Mononuclear cell (primary cell): ENCODE results near the gene TRIM26. TPM values are rescaled to one million over a fixed set of nuclear protein-coding genes. Genes with fewer than 3 reads are reported as not detected.

ENCODE experiments used
- H3K27me3 ChIP-seq: 2 replicates; pipeline ENCODE4 v1.6.0; 2011; ENCODE audit warnings: low read length, control low read depth; ENCODE audit not compliant: insufficient read depth
- H3K4me1 ChIP-seq: 2 replicates; pipeline ENCODE4 v1.5.1; 2011; ENCODE audit warnings: mild to moderate bottlenecking, low read length, control low read depth; ENCODE audit not compliant: insufficient read depth
- H3K4me3 ChIP-seq: 2 replicates; pipeline ENCODE4 v1.5.1; 2011; ENCODE audit warnings: mild to moderate bottlenecking, low read length, moderate library complexity
- H3K9me3 ChIP-seq: 2 replicates; pipeline ENCODE4 v1.5.1; 2011; ENCODE audit warnings: low read depth, mild to moderate bottlenecking, control low read depth, low read length
- total RNA-seq: library from RNA; depleted of rRNA; stranded (reverse); fragments of >200 nt; gene quantifications from one replicate; pipeline ENCODE4 v1.2.3, GENCODE V29; 2012

TRIM26 gene
- total RNA-seq, 1 donor = 28.8 TPM

DNA sequence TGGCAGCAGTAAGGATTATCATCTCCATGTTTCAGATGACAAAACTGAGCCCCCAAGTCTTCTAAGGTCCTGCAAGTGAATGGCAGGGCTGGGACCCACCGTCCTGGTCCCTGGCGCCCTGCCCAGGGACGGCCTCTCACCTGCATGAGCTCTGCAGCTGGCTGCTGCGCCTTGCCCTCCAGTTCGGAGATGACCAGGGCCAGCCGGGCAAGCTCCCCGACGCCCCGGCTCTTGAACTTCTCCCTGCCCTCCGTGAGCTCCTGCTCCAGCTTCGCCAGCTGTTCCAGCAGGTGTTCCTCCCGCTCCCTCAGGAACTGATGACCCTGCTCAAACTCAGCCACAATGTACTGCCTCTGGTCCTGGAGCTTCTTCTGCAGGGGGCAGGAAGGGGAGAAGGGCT, 16.8 kb downstream of the TRIM26 start:
- H3K4me3 ChIP-seq = no peak overlapping the region
- no peaks in the 10 kb centered on the region for H3K27me3 ChIP-seq
- no peaks in the 10 kb centered on the region for H3K9me3 ChIP-seq
- H3K4me1 ChIP-seq = peaks cover 15% of the 10 kb centered on the region

DNA sequence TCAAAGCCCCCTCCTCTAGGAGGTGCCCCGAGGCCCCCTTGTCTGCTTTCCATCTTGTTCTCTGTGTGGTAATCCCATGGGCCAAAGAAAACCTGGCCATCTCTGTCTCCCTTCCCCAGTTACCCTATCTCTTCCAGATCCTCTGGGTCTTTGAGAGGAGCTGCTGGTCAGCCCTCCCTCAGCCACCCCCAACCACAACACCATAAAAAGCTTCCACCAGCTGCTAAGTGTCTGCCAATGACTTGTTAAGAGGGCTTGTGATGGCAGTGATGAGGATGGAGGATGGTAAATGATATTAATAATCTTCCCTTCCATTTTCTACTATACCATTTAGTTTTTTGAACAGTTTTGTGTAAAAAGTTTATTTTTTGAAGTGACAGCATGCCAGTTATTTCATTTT, 17.3 kb downstream of the TRIM26 start:
- H3K9me3 ChIP-seq = no peaks in the 10 kb centered on the region
- no peaks in the 10 kb centered on the region for H3K27me3 ChIP-seq
- H3K4me3 ChIP-seq = no peak overlapping the region
- H3K4me1 ChIP-seq = peaks cover 11% of the 10 kb centered on the region

DNA sequence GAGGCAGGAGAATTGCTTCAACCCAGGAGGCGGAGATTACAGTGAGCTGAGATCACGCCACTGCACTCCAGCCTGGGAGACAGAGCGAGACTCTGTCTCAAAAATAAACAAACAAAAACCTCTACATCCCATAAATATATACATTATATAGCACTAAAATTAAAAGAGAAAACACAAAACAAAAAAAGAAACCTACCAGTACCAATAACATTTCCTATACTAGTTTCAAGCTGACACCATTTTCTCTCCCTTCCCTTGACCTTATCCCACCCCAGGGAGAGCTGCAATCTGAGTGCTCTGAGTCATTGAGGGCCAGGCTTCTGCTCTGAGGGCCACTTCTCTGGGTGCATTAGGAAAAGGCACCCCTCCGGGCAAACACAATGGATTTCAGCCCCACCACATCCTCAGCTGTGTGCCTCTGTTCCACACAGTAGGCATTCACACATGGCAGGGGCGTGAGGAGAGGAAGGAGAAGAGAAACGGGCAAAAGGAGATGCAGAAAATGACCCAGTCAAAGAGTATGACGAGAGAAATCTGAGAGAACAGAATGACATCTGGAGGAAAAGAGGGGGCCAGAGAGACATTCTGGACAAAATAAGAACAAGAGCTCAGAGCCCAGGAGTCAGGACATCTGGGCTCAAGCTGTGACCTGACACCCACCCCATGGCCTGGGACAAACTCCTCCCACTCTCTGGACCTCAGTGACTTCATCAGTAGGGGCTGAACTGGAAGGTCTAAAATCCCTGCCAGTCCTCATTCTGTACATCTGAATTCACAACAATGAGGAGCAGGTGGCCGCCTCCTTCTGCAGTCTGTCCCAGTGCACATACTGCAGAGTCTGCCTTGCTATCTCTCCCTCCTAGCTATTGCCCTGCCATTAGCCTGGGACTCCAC, 18.2 kb downstream of the TRIM26 start:
- peaks cover 1% of the 10 kb centered on the region for H3K4me1 ChIP-seq
- no peaks in the 10 kb centered on the region for H3K27me3 ChIP-seq
- H3K9me3 ChIP-seq = no peaks in the 10 kb centered on the region
- H3K4me3 ChIP-seq = no peak overlapping the region

DNA sequence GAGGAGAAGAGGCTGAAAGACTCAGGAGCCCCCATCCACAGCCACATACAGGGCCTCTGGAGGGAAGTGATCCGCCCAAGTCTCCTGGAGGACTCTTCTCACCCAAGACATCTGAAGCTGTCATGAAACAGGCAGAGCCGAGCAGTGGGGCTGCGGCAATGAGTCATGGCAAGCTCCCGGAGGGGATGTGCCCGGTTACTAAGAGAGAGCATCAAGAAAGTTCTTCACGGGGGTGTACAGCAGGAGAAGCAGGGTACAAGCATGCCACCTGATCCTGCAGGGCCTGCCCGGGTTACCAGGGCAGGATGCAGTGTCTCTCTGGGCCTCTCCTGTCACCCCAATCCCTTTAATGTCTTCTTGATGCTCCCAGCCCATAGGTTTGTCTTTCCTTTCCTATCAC, 21.1 kb downstream of the TRIM26 start:
- no peaks in the 10 kb centered on the region for H3K4me1 ChIP-seq
- H3K27me3 ChIP-seq = no peaks in the 10 kb centered on the region
- H3K4me3 ChIP-seq = no peak overlapping the region
- no peaks in the 10 kb centered on the region for H3K9me3 ChIP-seq

DNA sequence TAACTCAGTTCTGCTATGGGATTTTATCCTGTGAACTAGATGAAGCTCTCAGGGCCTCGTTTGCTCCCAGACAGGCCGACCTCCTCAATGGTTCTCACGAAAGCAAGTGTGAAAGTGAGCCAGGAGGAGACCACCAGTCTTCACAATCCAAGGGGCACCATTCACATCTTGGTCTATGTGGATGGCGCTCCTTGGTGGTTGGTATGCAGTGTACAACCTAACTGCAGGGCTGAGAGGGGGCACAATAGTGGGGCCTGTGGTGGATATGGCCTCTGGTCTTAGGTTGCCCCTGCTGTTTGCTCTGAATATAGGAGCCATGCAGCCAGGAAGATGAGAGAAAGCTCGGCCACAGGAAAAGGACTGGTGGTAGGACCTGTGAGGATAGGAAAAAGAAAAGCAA, 24.7 kb downstream of the TRIM26 start:
- Histone ChIP-seq H3K4me1 (no peaks in the 10 kb centered on the region), H3K9me3 (no peaks in the 10 kb centered on the region), H3K27me3 (no peaks in the 10 kb centered on the region), H3K4me3 (no peak overlapping the region)

DNA sequence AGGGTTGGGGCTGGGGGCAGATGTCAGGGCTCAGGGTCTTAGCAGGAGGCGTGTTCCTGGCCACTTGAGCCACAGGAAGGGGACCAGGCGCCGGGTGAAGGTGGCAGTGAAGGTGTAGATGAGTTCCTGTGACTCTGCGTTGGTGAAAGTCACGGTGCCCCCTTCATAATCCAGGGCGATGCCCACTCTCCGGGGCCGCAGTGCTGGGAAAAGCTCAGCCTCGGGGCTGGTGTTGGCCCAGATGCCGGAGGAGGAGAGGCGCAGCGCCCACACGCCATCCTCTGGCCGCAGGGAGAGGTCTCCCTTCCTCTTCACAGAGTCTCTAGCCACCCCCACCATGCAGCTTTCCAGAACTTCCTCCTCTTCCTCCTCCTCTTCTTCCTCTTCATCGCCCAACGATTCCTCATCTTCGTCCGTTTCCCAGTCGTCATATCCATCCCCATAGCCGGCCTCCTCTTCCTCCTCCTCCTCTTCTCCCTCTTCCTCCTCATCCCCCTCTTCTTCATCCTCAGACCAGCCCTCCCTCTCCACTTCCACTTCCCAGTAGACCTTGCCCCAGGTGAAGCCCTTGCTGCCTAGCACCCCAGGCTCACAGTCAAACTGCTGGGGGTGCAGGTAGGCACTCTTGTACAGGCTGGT, 27.2 kb downstream of the TRIM26 start:
- Histone ChIP-seq H3K4me3 (no peak overlapping the region), H3K9me3 (no peaks in the 10 kb centered on the region), H3K4me1 (no peaks in the 10 kb centered on the region), H3K27me3 (no peaks in the 10 kb centered on the region)

DNA sequence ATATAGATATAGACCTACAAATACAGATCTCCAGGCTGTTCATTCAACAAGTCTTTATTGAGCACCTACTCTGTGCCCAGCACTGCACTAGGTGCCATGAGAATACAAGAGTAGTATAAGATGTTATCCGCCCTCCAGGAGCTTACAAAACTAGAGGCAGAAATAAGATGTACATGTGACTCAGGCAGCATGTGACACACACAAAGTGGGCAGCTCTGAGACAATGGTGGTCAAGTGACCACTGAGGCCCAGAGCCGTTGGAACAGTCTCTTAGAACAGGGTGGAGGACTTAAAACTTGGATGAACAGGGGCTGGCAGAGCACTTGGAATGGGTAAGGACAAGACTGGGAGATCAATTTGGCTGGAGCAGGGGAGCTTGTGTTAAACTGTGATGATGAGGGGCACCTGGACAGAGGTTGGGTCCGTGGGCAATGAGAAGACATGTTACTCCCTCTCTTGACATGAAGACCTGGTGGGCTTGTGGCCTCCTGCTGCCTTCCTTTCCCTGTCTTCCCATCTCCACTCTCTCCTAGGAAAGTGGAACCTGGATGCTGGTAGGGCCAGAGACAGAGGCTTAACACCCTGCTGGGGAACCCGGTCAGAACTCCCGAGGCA, 28.7 kb downstream of the TRIM26 start:
- peaks cover 7% of the 10 kb centered on the region for H3K9me3 ChIP-seq
- H3K4me3 ChIP-seq = no peak overlapping the region
- H3K4me1 ChIP-seq = no peaks in the 10 kb centered on the region
- peaks cover 5% of the 10 kb centered on the region for H3K27me3 ChIP-seq

DNA sequence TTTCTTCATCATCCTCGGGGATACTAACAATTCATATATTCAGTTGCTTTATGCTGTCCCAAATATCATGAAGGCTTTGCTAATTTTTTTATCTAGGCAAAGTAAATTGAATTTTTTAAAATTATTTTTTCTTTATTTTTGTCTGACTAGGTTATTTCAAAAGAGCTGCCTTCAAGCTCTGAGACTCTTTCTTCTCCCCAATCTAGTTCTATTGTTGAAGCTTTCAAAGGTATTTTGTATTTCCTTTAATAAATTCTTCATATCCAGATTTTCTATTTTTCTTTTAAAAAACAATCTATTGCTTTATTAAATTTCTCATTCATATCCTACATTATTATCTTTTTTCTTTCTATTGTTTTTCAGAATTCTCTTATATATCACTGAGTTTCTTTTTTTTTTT, 33.1 kb downstream of the TRIM26 start:
- H3K27me3 ChIP-seq = peaks cover 46% of the 10 kb centered on the region
- H3K9me3 ChIP-seq = peaks cover 9% of the 10 kb centered on the region
- no peaks in the 10 kb centered on the region for H3K4me1 ChIP-seq
- H3K4me3 ChIP-seq = no peak overlapping the region

DNA sequence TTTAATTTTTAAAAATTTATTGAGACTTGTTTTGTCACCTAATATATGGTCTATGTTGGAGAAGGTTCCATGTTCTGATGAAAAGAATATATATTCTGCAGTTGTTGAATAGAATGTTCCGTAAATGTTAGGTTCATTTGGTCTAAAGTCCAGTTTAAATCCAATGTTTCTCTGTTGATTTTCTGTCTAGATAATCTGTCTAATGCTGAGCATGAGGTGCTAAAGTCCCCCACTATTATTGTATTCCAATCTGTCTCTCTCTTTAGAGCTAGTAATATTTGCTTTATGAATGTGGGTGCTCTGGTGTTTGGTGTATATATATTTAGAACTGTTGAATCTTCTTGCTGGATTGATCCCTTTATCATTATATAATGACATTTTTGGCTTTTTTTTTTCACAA, 34.4 kb downstream of the TRIM26 start:
- H3K27me3 ChIP-seq = peaks cover 57% of the 10 kb centered on the region
- no peaks in the 10 kb centered on the region for H3K4me1 ChIP-seq
- H3K4me3 ChIP-seq = no peak overlapping the region
- H3K9me3 ChIP-seq = peaks cover 9% of the 10 kb centered on the region

DNA sequence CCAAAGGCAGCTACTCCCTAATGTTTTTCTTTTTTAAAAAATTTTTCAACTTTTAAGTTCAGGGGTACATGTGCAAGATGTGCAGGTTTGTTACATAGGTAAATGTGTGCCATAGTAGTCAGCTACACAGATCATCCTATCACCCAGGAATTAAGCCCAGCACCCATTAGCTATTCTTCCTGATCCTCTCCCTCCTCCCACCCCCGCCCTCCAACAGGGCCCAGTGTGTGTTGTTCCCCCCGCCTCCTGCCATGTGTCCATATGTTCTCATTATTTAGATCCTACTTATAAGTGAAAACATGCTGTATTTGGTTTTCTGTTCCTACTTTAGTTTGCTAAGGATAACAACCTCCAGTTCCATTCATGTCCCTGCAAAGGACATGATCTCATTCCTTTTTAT, 37.4 kb downstream of the TRIM26 start:
- Histone ChIP-seq H3K27me3 (peaks cover 87% of the 10 kb centered on the region), H3K4me1 (peaks cover 10% of the 10 kb centered on the region), H3K4me3 (no peak overlapping the region), H3K9me3 (peaks cover 9% of the 10 kb centered on the region)

DNA sequence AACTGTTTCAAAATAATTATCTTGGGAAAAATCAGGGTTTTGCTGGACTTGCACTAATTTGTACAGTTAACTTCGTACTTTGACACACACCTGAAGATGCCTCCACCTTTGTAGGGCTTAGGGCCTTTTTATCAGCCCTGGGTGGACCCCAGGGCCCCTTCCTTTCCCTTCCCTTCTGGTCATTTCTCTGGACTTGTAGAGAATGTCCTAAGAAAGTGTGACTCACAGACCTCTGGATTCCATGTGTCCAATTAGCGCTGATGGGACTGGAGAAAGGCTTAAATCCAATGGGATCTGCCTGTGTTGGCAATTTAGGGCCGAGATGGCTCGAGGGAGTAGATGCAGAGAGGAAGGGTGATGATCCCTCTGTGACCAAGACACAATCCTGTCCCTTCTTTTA, 40.5 kb downstream of the TRIM26 start:
- no peaks in the 10 kb centered on the region for H3K9me3 ChIP-seq
- peaks cover 82% of the 10 kb centered on the region for H3K27me3 ChIP-seq
- H3K4me3 ChIP-seq = no peak overlapping the region
- peaks cover 10% of the 10 kb centered on the region for H3K4me1 ChIP-seq

DNA sequence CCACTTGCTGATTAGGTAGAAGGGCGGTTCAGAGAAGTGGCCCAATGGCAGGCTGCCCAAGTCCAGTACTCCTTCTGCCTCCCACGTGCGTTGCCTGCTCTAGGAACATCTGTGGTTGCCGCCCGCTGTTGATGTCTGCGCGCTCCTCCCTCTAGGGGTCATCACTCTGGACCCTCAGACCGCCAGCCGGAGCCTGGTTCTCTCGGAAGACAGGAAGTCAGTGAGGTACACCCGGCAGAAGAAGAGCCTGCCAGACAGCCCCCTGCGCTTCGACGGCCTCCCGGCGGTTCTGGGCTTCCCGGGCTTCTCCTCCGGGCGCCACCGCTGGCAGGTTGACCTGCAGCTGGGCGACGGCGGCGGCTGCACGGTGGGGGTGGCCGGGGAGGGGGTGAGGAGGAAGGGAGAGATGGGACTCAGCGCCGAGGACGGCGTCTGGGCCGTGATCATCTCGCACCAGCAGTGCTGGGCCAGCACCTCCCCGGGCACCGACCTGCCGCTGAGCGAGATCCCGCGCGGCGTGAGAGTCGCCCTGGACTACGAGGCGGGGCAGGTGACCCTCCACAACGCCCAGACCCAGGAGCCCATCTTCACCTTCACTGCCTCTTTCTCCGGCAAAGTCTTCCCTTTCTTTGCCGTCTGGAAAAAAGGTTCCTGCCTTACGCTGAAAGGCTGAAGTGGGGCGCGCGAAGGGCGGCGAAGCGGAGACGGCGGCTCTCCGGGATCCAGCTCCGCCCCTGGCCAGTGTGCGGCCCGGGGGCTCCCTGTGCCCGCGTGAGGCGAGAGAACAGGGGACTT, 41.3 kb downstream of the TRIM26 start:
- no peak overlapping the region for H3K4me3 ChIP-seq
- peaks cover 74% of the 10 kb centered on the region for H3K27me3 ChIP-seq
- H3K4me1 ChIP-seq = peaks cover 10% of the 10 kb centered on the region
- H3K9me3 ChIP-seq = no peaks in the 10 kb centered on the region

DNA sequence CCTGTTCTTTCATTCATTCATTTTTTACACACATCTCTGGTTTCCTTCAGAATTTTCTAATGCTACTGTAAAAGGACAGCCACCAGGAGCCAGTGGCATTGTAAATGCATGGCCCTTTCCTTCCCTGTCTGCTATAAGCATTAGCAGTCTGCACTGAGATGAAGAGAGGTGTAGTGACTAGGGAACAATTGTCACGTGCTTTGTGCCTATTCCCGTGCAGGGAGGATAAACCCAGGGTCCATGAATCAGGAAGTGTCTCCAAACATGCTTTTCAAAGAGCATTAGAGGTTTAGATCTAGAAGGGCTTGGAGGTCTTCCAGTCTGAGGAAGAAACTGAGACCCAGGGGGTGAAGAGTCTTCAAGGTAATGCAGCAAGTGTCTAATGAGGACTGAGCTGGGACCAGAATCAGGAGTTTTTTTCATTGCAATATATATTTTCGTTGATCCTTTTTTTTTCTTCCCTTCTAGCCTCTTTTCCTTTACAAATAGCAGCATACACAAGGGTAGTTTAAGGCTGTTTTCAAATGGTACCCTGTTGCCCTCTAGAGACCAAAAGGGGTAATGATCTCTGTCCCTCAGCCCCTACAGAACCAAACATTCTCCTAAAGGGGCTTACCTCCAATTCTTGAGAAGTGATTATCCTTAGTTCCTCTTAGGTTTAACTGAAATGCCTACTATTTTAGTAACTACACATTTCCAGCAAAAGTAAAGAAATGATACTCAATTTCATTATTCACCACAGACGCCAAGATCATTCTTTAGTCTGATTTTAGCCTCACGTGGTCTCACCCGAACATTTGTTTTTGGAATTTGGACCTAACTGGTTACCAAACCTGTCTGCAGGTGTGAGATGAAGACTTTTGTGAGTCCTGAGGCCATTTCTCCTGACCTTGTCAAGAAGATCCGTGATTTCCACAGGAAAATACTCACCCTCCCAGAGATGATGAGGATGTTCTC, 43.3 kb downstream of the TRIM26 start:
- peaks cover 10% of the 10 kb centered on the region for H3K4me1 ChIP-seq
- no peaks in the 10 kb centered on the region for H3K9me3 ChIP-seq
- H3K4me3 ChIP-seq = no peak overlapping the region
- H3K27me3 ChIP-seq = peaks cover 58% of the 10 kb centered on the region

DNA sequence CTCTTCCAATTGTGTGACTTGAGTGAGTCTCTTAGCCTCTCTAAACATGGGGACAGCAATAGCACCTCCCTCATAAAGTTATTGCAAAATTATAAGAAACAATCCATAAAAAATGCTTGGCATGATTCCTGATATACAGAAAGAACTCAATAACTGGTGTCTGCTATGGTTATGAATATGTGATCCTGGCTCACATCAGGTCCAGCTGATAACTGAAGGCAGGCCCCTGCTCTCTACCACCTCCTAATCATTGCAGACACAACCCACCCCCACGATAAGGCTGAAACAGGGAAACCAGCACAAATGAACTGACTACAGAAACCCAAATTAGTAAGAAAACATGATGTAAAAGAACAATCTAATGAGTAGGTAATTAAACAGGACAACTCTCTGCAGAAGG, 44.5 kb downstream of the TRIM26 start:
- Histone ChIP-seq H3K27me3 (peaks cover 47% of the 10 kb centered on the region), H3K4me1 (peaks cover 10% of the 10 kb centered on the region), H3K4me3 (no peak overlapping the region), H3K9me3 (no peaks in the 10 kb centered on the region)
